Liver (tissue), 9 donors: ENCODE results near the gene SREBF1. TPM values are rescaled to one million over a fixed set of nuclear protein-coding genes. Genes with fewer than 3 reads are reported as not detected.

Experiments
- DNase-seq: peaks from one replicate; pipeline ENCODE4 v3.0.0-alpha.2; 2017; ENCODE audit warnings: low spot score
- H3K27ac ChIP-seq, 2 donors: one replicate each; pipeline ENCODE4 v1.7.0; 2013; ENCODE audit warnings: inconsistent platforms in 2 of 2, low read length in 2 of 2, control low read depth in 1 of 2, low read depth in 1 of 2, mild to moderate bottlenecking in 1 of 2
- H3K27me3 ChIP-seq, 4 donors: one replicate each; pipeline versions ENCODE4 v1.6.1 to v1.7.0; 2013; ENCODE audit warnings: low read length in 3 of 4, inconsistent platforms in 1 of 4, mild to moderate bottlenecking in 1 of 4, moderate library complexity in 1 of 4; ENCODE audit not compliant: control insufficient read depth in 4 of 4, insufficient read depth in 4 of 4
- H3K36me3 ChIP-seq, 4 donors: one replicate each; pipeline versions ENCODE4 v1.6.1 to v1.7.0; 2013; ENCODE audit warnings: low read length in 3 of 4, mild to moderate bottlenecking in 3 of 4, low read depth in 1 of 4, moderate library complexity in 1 of 4; ENCODE audit not compliant: control insufficient read depth in 4 of 4, insufficient read depth in 3 of 4
- H3K4me1 ChIP-seq, 4 donors: one replicate each; pipeline versions ENCODE4 v1.6.1 to v1.7.0; 2013; ENCODE audit warnings: low read length in 3 of 4, mild to moderate bottlenecking in 3 of 4, moderate library complexity in 1 of 4; ENCODE audit not compliant: control insufficient read depth in 4 of 4, insufficient read depth in 4 of 4
- H3K4me3 ChIP-seq, 3 donors: one replicate each; pipeline versions ENCODE4 v1.6.1 to v1.7.0; 2013; ENCODE audit warnings: low read length in 3 of 3, control low read depth in 1 of 3, low read depth in 1 of 3, mild to moderate bottlenecking in 1 of 3
- H3K9ac ChIP-seq, 2 donors: one replicate each; pipeline ENCODE4 v1.7.0; 2013; ENCODE audit warnings: low read length in 2 of 2, mild to moderate bottlenecking in 2 of 2, moderate library complexity in 2 of 2, control low read depth in 1 of 2, low read depth in 1 of 2
- H3K9me3 ChIP-seq, 4 donors: one replicate each; pipeline versions ENCODE4 v1.6.1 to v1.7.0; 2013; ENCODE audit warnings: low read length in 3 of 4; ENCODE audit not compliant: control insufficient read depth in 4 of 4
- EGR1 ChIP-seq, 2 donors: IDR thresholded peaks; 2 replicates each; pipeline ENCODE4 v1.6.1; 2016 to 2018; ENCODE audit warnings: antibody characterized with exemption in 2 of 2, low read depth in 2 of 2
- FOXA1 ChIP-seq: IDR thresholded peaks from 2 replicates; pipeline ENCODE4 v1.6.1; 2016; ENCODE audit warnings: antibody characterized with exemption
- FOXA2 ChIP-seq: IDR thresholded peaks from 2 replicates; pipeline ENCODE4 v1.6.1; 2016; ENCODE audit warnings: antibody characterized with exemption
- GABPA ChIP-seq, 2 donors: IDR thresholded peaks in 1 of 2; conservative IDR thresholded peaks in 1 of 2; 2 replicates each; pipeline ENCODE4 v1.6.1; 2016; ENCODE audit warnings: antibody characterized with exemption in 2 of 2, mild to moderate bottlenecking in 1 of 2, moderate library complexity in 1 of 2
- HNF4A ChIP-seq, 2 donors: conservative IDR thresholded peaks; 2 replicates each; pipeline ENCODE4 v1.6.1; 2016; ENCODE audit warnings: antibody characterized with exemption in 2 of 2, mild to moderate bottlenecking in 2 of 2
- HNF4G ChIP-seq: IDR thresholded peaks from 2 replicates; pipeline ENCODE4 v1.6.1; 2016; ENCODE audit warnings: antibody characterized with exemption
- JUND ChIP-seq, 2 donors: IDR thresholded peaks; 2 replicates each; pipeline ENCODE4 v1.6.1; 2016; ENCODE audit warnings: antibody characterized with exemption in 2 of 2
- NR2F2 ChIP-seq: IDR thresholded peaks from 2 replicates; pipeline ENCODE4 v1.6.1; 2016; ENCODE audit warnings: antibody characterized with exemption
- RAD21 ChIP-seq, 2 donors: IDR thresholded peaks; 2 replicates each; pipeline ENCODE4 v1.6.1; 2016; ENCODE audit warnings: antibody characterized with exemption in 2 of 2, mild to moderate bottlenecking in 2 of 2
- RXRA ChIP-seq, 2 donors: IDR thresholded peaks; 2 replicates each; pipeline ENCODE4 v1.6.1; 2017 to 2018; ENCODE audit warnings: antibody characterized with exemption in 2 of 2, mild to moderate bottlenecking in 1 of 2
- SP1 ChIP-seq: IDR thresholded peaks from 2 replicates; pipeline ENCODE4 v1.6.1; 2018; ENCODE audit warnings: antibody characterized with exemption, mild to moderate bottlenecking
- TAF1 ChIP-seq: conservative IDR thresholded peaks from 2 replicates; pipeline ENCODE4 v1.6.1; 2016; ENCODE audit warnings: antibody characterized with exemption, mild to moderate bottlenecking
- YY1 ChIP-seq: IDR thresholded peaks from 2 replicates; pipeline ENCODE4 v1.6.1; 2016; ENCODE audit warnings: antibody characterized with exemption, mild to moderate bottlenecking
- WGBS: extraction: QIAGEN DNeasy Blood & Tissue Kit; methylation state at CpG from one replicate; pipeline ENCODE4 v1.1.7; 2013; 5-methylcytosine and 5-hydroxymethylcytosine counted together
- polyA plus RNA-seq, 2 donors: library from polyadenylated mRNA; stranded (reverse) in 1 of 2; unstranded in 1 of 2; fragments of 200-250 nt in 1 of 2; fragments of >200 nt in 1 of 2; fragmentation: Nextera tagmentation in 1 of 2; extraction: Ambion mirVana in 1 of 2; gene quantifications; one replicate each; pipeline versions ENCODE4 v1.2.1 to v1.2.3, GENCODE V29; 2013 to 2015
- total RNA-seq, 2 donors: library from RNA; depleted of rRNA; stranded (reverse); fragments of >200 nt; gene quantifications; one replicate each; pipeline ENCODE4 v1.2.3, GENCODE V29; 2014
- TF ChIP-seq, protein P1 (sequence below): IDR thresholded peaks from 2 replicates; pipeline ENCODE4 v1.6.1; 2016; ENCODE audit warnings: antibody characterized with exemption
- TF ChIP-seq, protein P2 (sequence below): IDR thresholded peaks from 2 replicates; pipeline ENCODE4 v1.6.1; 2016; ENCODE audit warnings: antibody characterized with exemption
- TF ChIP-seq, protein P3 (sequence below): fragments of 150-350 bp; IDR thresholded peaks from 2 replicates; pipeline ENCODE4 v1.5.1; 2017; ENCODE audit warnings: improper control_type of control experiment, low read depth, low read length; ENCODE audit not compliant: missing input control
- TF ChIP-seq, protein P4 (sequence below): IDR thresholded peaks from 2 replicates; pipeline ENCODE4 v1.6.1; 2016; ENCODE audit warnings: antibody characterized with exemption
- TF ChIP-seq, protein P5 (sequence below): IDR thresholded peaks from 2 replicates; pipeline ENCODE4 v1.6.1; 2016; ENCODE audit warnings: antibody characterized with exemption, mild to moderate bottlenecking
- donor health status: healthy.
- donor health status: healthy.
- donor health status: healthy.
- donor health status: healthy.
- donor health status: healthy.

Gene SREBF1
- total RNA-seq (100 to 1,000 TPM in 1 of 2 donors, 10 to 100 TPM in 1; 66.8 to 133 TPM), polyA plus RNA-seq (100 to 1,000 TPM in 1 of 2 donors, 10 to 100 TPM in 1; 74.0 to 127 TPM)

DNA sequence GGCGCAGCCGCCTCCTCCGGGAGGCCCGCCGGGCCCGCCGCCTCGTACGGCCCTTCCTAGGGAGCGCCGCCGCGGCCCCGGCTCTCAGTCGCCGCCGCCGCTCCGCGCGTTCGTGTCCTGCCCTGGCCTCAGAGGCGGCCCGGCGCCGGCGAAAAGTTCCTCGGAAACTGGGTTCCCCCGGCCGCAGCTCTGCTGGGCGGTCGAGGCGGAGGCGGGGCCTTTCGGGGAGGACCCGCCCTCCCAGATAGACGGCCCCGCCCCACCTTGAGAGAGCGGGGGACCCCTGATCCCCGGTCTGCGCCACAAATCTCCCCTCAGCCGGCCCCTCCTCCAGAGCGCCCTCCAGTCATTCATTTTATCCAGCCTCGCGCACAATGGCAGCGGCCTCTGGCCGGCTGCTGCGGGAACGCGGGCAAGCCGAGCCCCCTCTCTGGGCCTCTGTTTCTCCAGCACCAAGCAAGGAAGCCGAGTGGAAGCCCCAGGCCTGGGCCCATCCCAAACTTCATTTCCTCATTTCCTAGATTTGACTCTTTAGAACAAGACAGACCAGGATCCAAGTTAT, at the start of gene SREBF1:
TSS of gene SREBF1 (minus strand) at position 169 of the 562 bp plus-strand sequence. CDS start 169 bp downstream, outside the sequence.
- H3K36me3 ChIP-seq = no peaks in the 10 kb centered on the region
- WGBS = 4% methylated on average over 52 of the region's 52 CpGs

More for the DNA sequence above, at the start of gene SREBF1:
- Histone ChIP-seq H3K9me3 (no peaks in the 10 kb centered on the region), H3K9ac (peak within 1 kb of the TSS; percentile 92 to 98), H3K27me3 (no peaks in the 10 kb centered on the region), H3K4me1 (peaks cover 29 to 70% (median 50%) of the 10 kb centered on the region in 4 donors), H3K4me3 (peak within 1 kb of the TSS; percentile 59 to 86 (median 66)), H3K27ac (peak within 1 kb of the TSS; percentile 97 to 100)
- peak; percentile 77 for DNase-seq
- TF ChIP-seq RXRA (IDR thresholded peaks at IDR 0.05) (no peak), NR2F2 (no peak), FOXA2 (no peak), HNF4G (no peak), GABPA (IDR thresholded peaks at IDR 0.05 in 1 of 2, conservative IDR thresholded peaks at IDR 0.05 in 1 of 2) (no peak), JUND (IDR thresholded peaks at IDR 0.05) (no peak), YY1 (no peak), RAD21 (IDR thresholded peaks at IDR 0.05) (no peak), HNF4A (conservative IDR thresholded peaks at IDR 0.05) (no peak), TAF1 (no peak), SP1 (no peak), FOXA1 (no peak), EGR1 (IDR thresholded peaks at IDR 0.05; ENCODE audit: low read depth in 2 of 2) (no peak)
- TF ChIP-seq, protein P1, sequence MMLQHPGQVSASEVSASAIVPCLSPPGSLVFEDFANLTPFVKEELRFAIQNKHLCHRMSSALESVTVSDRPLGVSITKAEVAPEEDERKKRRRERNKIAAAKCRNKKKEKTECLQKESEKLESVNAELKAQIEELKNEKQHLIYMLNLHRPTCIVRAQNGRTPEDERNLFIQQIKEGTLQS = no peak
- TF ChIP-seq, protein P2, sequence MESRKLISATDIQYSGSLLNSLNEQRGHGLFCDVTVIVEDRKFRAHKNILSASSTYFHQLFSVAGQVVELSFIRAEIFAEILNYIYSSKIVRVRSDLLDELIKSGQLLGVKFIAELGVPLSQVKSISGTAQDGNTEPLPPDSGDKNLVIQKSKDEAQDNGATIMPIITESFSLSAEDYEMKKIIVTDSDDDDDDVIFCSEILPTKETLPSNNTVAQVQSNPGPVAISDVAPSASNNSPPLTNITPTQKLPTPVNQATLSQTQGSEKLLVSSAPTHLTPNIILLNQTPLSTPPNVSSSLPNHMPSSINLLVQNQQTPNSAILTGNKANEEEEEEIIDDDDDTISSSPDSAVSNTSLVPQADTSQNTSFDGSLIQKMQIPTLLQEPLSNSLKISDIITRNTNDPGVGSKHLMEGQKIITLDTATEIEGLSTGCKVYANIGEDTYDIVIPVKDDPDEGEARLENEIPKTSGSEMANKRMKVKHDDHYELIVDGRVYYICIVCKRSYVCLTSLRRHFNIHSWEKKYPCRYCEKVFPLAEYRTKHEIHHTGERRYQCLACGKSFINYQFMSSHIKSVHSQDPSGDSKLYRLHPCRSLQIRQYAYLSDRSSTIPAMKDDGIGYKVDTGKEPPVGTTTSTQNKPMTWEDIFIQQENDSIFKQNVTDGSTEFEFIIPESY = no peak
- TF ChIP-seq, protein P3, sequence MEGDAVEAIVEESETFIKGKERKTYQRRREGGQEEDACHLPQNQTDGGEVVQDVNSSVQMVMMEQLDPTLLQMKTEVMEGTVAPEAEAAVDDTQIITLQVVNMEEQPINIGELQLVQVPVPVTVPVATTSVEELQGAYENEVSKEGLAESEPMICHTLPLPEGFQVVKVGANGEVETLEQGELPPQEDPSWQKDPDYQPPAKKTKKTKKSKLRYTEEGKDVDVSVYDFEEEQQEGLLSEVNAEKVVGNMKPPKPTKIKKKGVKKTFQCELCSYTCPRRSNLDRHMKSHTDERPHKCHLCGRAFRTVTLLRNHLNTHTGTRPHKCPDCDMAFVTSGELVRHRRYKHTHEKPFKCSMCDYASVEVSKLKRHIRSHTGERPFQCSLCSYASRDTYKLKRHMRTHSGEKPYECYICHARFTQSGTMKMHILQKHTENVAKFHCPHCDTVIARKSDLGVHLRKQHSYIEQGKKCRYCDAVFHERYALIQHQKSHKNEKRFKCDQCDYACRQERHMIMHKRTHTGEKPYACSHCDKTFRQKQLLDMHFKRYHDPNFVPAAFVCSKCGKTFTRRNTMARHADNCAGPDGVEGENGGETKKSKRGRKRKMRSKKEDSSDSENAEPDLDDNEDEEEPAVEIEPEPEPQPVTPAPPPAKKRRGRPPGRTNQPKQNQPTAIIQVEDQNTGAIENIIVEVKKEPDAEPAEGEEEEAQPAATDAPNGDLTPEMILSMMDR = no peak
- TF ChIP-seq, protein P4, sequence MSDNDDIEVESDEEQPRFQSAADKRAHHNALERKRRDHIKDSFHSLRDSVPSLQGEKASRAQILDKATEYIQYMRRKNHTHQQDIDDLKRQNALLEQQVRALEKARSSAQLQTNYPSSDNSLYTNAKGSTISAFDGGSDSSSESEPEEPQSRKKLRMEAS = no peak
- TF ChIP-seq, protein P5, sequence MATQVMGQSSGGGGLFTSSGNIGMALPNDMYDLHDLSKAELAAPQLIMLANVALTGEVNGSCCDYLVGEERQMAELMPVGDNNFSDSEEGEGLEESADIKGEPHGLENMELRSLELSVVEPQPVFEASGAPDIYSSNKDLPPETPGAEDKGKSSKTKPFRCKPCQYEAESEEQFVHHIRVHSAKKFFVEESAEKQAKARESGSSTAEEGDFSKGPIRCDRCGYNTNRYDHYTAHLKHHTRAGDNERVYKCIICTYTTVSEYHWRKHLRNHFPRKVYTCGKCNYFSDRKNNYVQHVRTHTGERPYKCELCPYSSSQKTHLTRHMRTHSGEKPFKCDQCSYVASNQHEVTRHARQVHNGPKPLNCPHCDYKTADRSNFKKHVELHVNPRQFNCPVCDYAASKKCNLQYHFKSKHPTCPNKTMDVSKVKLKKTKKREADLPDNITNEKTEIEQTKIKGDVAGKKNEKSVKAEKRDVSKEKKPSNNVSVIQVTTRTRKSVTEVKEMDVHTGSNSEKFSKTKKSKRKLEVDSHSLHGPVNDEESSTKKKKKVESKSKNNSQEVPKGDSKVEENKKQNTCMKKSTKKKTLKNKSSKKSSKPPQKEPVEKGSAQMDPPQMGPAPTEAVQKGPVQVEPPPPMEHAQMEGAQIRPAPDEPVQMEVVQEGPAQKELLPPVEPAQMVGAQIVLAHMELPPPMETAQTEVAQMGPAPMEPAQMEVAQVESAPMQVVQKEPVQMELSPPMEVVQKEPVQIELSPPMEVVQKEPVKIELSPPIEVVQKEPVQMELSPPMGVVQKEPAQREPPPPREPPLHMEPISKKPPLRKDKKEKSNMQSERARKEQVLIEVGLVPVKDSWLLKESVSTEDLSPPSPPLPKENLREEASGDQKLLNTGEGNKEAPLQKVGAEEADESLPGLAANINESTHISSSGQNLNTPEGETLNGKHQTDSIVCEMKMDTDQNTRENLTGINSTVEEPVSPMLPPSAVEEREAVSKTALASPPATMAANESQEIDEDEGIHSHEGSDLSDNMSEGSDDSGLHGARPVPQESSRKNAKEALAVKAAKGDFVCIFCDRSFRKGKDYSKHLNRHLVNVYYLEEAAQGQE = no peak
